Measurements from ENCODE around the gene GNA15.

DNA sequence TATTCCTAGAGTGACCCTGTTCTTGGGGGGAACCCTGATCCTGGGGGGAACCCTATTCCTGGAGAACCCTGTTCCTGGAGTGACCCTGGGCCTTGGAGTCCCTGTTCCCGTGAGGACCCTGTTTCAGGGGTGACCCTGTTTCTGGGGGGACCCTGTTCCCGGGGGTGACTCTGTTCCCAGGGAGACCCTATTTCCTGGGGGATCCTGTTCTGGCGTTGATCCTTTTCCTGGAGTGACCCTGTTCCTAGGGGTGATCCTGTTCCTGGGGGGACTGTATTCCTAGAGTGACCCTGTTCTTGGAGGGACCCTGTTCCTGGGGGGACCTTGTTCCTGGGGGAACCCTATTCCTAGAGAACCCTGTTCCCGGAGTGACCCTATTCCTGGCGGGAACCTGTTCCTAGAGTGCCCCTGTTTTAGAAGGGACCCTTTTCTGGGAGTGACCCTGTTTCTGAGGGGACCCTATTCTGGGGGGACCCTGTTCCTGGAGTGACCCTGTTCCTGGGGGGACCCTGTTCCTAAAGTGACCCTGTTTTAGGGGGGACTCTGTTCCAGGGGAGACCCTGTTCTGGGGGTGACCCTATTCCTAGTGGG lies 15.0 kb downstream of the GNA15 start:
- TF ChIP-seq CTCF (IDR thresholded peaks at IDR 0.05): no peak
- TF ChIP-seq POLR2A (IDR thresholded peaks at IDR 0.05): no peak
